GM21528 (cell line): ENCODE measurements around the gene DUSP8.
"Not testable (repeated sequence)": the region's sequence is repeated elsewhere in the genome, so short reads cannot be mapped to it uniquely, and the experiment has no call there.

Experiments
- ATAC-seq: cut with Tn5 transposase; IDR thresholded peaks from one replicate; pipeline ENCODE4 v1.9.1; 2021; ENCODE audit warnings: mild to moderate bottlenecking, moderate library complexity; ENCODE audit not compliant: unreplicated experiment, low FRiP score

DUSP8 gene, protein sequence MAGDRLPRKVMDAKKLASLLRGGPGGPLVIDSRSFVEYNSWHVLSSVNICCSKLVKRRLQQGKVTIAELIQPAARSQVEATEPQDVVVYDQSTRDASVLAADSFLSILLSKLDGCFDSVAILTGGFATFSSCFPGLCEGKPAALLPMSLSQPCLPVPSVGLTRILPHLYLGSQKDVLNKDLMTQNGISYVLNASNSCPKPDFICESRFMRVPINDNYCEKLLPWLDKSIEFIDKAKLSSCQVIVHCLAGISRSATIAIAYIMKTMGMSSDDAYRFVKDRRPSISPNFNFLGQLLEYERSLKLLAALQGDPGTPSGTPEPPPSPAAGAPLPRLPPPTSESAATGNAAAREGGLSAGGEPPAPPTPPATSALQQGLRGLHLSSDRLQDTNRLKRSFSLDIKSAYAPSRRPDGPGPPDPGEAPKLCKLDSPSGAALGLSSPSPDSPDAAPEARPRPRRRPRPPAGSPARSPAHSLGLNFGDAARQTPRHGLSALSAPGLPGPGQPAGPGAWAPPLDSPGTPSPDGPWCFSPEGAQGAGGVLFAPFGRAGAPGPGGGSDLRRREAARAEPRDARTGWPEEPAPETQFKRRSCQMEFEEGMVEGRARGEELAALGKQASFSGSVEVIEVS

DNA sequence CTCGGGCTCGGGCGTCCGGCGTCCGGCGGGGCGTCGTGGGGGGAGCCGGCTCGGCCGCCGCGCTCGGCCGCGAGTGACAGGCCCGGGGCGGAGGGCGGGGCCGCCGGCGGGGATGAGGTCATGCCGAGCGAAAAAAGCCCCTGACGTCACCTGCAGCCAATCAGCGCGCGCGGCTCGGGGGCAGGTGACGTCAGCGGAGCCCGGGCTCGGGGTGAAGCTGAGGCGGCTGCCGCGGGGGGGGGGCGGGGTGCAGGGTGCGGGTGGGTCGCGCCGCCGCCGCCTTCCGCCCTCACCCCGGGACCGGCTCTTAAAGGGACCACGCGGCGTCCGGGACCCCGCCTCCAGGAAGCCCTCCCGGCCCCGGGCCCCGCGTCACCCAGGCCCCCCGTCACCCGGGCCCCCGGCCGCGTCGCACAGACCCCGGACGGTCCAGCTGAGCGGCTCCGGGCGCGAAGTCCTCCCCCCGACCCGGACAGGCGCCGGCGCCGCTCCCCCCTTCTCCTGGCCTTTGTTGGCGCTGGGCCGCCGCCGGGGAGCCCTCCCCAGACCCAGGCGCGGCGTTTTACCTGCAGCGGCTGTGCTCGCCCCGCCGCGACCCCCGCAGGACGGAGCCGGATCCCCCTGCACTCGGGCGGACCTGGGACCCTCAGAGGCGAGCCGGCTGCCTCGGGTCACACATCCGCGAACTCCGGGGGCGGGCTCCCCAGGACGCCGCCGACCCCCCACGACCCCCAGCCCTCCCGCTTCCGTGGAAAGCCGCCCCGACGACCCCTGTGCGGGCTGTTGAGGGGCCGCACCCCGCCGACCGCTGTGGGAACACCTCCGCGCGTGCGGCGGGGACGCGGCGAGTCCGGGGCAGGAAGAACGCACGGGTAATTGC, at the start of gene DUSP8:
TSS of gene DUSP8 (minus strand) at position 75 of the 880 bp plus-strand sequence. CDS start 6,445 bp downstream, outside the sequence.
- peak; percentile 59 for ATAC-seq

DNA sequence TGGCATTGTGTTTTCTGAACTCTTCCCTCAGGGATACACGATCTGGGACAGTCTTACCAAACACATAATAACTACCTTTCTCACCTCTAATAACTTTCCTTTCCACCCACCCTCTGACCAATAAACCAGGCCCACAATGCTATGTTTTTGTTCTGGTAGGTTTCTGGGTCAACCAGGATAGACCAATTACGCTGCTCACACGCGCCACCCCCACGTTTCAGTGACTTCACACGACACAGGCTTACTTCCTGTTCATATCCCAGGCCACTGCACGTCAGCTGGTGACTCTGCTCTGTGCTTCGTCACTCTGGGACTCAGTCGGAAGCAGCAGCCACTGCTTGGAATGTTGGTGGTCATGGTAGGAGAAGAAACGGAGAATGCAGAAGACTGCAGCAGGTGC, 47.4 kb upstream of the DUSP8 start:
- no peak for ATAC-seq

DNA sequence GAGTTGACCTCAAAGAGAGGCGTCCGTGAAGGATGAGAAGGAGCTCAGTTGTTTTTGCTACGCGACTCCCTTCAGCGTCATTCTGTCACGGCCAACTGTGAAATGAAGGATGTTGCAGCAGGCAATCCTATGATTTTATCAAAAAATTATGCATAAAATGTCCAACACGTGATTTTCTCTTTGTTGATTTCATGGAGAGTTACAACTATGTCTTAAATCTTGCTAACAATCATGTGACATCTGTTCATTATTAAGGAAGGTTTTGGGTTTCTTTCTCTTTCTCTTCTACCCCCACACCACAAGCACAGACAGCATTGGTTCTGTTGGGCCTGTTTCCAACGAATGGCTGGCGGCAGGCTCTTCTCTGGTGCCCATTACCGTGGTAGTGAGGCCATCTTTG, 46.2 kb upstream of the DUSP8 start:
- ATAC-seq = no peak

DNA sequence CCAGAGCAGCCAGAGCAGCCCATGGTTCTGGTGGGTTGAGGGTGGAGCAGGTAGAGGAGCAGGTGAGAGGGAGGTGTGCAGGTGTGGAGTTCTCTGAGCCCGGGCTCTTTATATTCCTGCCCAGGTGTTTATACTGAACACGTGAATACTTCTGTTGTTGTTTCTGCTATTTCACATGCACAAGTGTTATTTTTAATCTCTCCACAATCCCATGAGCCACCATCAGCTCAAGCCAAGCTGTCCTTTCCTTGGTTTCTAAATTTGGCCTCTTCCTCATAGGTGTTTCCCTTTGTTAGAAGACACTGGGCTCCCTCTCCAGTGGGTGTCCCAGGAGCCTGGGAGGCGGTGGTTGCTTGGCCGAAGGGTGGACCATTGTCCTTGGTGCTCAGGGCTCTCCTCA, 36.3 kb upstream of the DUSP8 start, which contains the start of gene KRTAP5-3:
TSS of gene KRTAP5-3 (minus strand) at position 101 of the 400 bp plus-strand sequence. CDS start at position 23, 78 bp downstream.
- no peak for ATAC-seq

DNA sequence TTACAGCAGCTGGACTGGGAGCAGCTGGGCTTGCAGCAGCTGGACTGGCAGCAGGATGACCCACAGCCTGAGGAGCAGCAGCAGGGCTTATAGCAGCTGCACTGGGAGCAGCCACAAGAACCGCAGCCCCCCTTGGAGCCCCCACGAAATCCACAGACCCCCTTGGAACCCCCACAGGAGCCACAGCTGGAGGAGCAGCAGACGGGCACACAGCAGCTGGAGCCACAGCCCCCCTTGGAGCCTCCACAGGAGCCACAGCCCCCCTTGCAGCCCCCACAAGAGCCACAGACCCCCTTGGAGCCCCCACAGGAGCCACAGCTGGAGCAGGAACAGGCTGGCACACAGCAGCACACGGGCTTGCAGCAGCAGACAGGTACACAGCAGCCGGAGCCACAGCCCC, 35.8 kb upstream of the DUSP8 start:
- ATAC-seq = not testable (repeated sequence)

DNA sequence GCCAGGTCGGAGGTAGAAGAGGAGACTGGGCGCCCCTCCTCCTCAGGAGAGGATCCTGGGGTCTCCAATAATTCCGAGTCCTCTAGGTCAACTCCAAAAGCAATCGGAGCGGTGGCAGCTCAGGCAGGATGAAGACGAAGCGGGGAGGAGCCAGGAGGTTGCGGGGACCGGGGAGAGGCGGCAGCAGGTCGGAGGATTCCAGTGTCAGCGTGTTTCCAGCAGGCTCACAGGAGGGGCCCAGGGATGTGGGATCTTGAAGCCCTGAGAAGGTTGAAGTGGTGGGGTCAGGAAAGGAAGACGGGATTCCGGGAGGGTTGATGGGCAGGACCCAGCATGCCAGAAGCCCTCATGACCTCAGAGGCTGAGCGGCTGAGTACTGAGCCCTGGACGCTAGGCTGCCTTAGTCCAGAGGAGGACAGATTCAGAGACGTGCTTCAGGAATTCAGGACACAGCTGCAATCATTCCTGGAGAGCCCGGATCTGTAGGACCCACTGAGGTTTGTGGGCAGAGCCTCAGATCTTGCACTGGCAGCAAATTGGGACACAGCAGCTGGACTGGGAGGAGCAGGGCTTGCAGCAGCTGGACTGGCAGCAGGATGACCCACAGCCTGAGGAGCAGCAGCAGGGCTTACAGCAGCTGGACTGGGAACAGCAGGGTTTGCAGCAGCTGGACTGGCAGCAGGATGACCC, 35.2 kb upstream of the DUSP8 start:
- not testable (repeated sequence) for ATAC-seq

DNA sequence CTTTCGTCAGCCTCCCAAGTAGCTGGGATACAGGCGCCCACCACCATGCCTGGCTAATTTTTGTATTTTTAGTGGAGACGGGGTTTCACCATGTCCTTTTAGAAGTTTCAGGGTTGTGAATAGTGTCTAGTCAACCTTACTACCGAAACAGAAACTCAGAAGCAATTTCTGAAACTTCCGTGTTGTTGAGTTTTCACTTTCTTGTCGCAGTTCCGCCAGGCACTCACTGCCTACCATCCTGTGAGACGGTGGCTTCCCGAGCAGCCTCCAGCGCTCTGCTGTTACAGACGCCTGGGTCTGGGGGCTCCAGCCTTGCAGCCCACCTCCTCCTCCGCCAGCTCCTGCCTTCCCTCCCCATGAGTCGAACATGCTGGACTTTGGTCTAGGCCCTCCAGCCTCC, 33.9 kb upstream of the DUSP8 start:
- peak; percentile 72 for ATAC-seq

DNA sequence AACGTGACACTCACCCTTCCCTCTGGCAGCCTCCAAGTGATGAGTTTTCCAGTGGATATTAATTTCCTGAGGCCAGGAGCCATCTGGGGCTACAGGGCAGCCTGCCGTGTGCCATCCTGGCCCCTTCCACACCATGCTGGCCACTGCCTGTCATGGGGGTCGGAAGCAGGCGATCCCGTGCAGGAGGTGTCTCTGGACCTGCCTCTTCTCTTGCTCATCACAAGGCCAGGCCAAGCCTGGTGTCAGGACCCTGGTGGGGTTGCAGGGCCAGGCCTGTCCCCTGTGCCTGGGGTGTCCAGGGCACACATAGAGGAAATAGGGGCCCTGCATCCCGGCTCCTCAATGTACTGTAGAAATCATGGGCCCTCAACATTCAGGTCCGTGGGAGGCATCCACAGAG, 32.6 kb upstream of the DUSP8 start:
- ATAC-seq = no peak

DNA sequence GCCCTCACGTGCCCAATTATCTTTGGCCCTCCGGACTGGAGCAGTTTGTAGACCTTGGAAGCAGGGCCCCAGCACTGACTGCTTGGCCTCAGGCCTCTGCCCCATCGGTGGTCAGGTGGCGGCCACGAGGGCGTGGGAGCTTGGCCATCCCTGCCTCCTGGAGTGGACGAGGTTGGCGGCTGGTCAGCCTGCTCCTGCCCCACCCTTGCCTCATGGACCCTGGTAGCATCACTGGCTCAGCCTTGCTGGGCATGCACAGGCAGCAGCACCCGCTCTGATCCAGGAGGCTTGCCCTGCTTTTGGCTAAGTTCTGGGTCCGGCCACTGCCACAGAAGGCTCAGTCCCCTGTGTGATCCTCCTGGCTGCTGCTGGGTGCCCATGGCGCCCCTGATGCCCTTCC, 32.1 kb upstream of the DUSP8 start:
- ATAC-seq = no peak

DNA sequence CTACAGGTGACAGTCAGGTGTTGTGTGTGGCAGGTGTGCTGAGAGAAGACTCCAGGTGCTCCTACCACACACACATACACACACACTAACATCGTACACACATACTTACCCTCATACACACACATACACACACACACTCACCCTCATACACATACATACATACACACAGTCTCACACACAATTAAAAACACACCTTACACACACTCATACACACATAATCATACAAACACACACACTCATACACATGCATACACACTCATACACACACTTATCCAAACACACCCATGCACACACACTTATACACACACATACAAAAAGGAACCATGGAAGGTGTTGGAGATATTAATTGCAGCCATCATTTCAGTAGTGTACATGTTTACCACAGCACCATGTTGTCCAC, 31.6 kb upstream of the DUSP8 start:
- no peak for ATAC-seq

DNA sequence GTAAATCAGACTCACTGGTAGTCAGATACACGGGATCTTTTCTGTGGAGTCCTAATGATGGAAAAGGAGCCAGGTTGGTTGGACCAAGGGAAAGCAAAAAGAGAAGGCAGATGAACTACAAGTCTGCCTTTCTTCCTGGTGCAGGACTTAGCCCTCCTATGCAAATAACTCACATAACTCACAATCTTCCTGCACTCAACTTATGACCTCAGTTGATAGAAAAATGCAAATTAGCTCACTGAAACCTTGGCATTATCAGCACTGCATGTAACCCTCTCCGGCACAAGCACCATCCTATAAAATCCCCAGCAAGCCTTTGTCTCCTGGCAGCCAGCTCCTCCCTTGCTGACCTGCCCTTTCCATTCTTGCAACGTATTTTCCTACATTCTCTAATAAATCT, 29.6 kb upstream of the DUSP8 start:
- not testable (repeated sequence) for ATAC-seq

DNA sequence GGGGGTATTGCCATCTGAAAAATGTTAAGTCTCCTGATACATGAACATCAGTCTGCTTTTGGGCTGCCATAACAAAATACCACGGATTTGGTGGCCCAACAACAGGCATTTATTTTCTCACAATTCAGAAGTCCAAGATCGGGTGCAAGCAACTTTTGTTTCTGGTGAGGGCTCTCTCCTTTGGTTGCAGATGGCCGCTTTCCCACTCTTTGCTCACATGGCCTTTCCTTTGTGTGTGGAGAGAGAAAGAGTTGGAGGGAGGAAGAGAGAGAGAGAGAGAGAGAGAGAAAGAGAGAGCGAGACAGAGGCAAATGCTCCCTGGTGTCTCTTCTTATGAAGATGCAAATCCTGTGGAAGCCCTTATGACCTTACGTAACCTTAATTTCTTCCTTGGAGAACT, 28.6 kb upstream of the DUSP8 start:
- ATAC-seq = no peak

DNA sequence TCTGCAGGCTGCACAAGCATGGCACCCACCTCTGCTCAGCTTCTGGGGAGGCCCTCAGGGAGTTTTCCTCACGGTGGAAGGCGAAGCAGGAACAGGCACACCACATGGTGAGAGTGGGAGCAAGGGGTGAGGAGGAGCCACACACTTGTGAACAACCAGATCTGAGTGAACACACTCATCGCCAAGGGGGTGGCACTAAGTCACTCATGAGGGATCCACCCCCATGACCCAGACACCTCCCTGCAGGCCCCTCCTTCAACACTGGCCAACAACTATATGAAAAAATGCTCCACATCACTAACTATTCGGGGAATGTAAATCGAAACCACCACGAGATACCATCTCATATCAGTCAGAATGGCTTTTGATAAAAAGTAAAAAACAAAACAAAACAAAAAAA, 26.7 kb upstream of the DUSP8 start:
- no peak for ATAC-seq

DNA sequence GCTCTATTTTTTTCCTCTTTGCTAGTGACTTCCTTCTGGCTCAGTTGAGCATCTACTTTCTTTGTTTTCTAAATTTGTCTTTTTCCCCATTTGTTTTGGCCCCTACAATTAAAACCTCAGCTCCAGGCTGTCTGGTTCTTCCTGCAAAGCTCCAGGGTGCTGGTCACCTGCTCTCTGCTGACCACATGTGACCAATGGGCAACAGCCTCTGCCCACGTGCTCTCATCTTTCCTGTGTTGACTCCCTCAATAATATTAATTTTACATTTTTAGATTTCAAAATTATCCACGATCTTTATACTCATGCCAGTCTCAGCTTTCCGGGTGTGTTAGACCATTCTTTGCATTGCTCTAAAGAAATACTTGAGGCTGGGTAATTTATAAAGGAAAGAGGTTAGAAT, 26.3 kb upstream of the DUSP8 start:
- ATAC-seq = not testable (repeated sequence)

DNA sequence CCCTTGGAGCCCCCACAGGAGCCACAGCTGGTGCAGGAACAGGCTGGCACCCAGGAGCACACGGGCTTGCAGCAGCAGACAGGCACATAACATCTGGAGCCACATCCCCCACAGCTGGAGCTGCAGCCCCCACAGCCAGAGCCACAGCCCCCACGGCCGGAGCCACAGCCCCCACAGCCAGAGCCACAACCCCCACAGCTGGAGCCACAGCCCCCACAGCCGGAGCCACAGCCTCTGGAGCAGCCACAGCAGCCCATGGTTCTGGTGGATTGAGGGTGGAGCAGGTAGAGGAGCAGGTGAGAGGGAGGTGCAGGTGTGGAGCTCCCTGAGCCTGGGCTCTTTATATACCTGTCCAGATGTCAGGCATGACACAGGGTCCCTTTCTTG, 25.9 kb upstream of the DUSP8 start, which contains the start of gene KRTAP5-2:
TSS of gene KRTAP5-2 (minus strand) at position 301 of the 387 bp plus-strand sequence. CDS start at position 257, 44 bp downstream.
- ATAC-seq = no peak

DNA sequence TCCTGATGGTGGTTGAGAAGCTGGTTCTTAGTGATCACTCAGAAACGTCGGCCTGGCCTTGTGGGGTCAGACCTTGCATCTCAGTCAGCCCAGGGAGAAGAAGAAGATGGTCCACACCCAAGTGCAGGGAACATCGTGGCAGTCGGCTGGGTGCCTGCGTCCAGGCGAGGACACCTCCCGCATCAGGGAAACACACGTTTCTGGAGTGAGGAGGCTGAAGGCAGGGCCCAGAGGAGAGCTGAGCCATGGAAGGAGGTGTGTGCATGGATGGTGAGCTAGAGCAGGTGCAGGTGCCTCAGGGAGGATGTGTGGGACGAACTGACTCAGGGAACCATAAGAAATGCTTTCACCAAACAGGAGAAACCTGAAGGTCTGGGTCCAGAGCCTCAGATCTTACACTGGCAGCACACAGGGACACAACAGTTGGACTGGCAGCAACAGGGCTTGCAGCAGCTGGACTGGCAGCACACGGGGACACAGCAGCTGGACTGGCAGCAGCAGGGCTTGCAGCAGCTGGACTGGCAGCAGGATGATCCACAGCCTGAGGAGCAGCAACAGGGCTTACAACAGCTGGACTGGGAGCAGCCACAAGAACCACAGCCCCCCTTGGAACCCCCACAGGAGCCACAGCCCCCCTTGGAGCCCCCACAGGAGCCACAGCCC, 25.4 kb upstream of the DUSP8 start:
- ATAC-seq = no peak

DNA sequence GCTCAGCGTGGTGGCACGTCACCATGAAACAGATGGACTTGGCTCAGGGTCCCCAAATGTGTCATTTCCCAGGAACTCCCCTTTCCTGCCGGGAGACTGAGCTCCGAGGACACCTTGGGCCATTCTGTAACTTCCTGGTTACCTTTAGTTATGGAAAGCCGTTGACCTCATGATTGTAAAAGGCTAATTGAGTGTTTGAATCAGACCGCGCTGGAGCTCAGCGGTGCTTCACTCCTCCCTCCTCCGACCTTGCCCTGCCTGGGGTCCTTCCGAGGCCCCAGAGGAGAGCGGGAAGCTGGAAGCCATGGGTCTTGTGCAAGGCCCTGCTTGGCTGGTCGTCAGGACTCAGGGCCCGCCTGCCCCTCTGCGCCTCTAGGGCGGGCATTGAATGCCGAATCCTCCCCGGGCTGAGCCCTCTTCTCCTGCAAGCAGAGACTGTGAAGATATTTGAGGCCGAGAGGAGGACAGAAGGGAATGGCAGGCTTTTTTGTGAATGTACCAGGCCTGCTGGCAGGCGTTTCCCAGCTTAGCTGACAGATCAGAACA, 24.6 kb upstream of the DUSP8 start:
- not testable (repeated sequence) for ATAC-seq

DNA sequence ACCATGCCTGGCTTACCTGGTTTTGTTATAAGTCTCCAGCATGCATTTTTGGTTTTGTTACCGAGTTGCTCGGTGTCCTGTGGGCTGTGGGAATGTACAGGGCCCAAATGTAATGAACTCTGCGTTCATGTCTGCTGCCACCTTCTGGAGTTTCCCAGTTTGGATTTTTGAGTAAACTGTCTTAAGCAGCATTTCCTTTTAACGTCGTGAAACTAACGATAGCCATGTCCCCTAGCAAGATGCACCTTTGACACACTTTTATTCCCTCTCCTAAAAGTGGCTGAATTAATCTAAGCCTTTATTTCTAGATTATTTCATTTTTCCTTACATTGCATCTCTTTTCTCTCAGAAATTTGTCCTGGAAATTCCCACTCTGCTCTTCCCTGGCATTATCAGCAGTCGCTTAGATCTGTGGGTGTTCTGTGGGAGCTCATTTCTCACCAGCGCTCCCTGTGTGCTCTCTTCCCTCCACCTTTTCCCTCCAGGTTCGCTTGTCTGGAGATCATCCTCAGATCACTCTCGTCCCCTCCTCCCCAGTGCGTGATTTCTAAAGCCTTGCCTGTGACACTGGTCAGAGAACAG, 24.0 kb upstream of the DUSP8 start:
- ATAC-seq = not testable (repeated sequence)

DNA sequence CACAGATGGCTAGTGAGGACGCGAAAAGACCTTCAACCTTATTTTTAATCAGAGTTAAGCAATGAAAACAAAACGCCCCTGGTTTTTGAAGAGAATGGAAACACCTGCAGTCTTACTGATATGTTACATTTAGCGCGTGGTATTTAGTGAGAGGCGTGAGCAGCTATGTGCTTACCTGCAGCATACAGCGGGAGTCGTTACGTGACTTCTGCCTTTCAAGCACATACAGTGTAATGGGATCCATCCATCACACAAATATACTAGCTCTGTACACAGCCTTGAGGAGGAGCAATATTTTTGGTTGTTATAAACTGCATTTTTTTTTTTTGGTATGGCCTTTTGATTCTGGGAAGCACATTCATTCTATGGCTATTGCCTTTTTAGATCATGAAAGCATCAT, 20.6 kb upstream of the DUSP8 start:
- no peak for ATAC-seq
